DND-41 (cell line): ENCODE data around the gene SNRNP40.

Experiments used
- EZH2 ChIP-seq: IDR thresholded peaks from 3 replicates; pipeline ENCODE4 v1.6.1; 2012; ENCODE audit warnings: borderline replicate concordance, low read depth, mild to moderate bottlenecking, moderate library complexity, low read length, inconsistent platforms; ENCODE audit not compliant: severe bottlenecking
- TF ChIP-seq, protein P1 (sequence below): IDR thresholded peaks from 2 replicates; pipeline ENCODE4 v1.5.1; 2012; ENCODE audit warnings: borderline replicate concordance, low read length, moderate library complexity, mild to moderate bottlenecking; ENCODE audit not compliant: poor library complexity, severe bottlenecking; ENCODE audit errors: extremely low read depth

DNA sequence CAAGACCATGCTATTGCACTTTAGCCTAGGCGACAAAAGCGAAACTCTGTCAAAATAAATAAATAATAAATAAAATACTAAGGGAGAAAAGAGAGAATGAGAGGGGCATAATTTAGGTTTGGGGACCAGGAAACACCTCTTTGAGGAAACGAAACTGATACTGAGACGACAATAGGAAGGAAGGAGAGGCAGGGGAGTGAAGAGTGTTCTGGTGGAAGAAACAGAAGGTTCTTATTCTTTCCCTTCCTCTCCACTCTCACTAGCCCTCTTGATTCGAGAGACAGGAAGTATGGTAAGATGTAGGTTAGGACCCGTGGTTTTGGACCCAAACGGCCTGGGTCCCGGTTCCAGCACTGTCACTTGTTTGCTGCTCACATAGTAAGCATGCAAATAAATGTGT, 55.3 kb downstream of the SNRNP40 start:
- TF ChIP-seq, protein P1, sequence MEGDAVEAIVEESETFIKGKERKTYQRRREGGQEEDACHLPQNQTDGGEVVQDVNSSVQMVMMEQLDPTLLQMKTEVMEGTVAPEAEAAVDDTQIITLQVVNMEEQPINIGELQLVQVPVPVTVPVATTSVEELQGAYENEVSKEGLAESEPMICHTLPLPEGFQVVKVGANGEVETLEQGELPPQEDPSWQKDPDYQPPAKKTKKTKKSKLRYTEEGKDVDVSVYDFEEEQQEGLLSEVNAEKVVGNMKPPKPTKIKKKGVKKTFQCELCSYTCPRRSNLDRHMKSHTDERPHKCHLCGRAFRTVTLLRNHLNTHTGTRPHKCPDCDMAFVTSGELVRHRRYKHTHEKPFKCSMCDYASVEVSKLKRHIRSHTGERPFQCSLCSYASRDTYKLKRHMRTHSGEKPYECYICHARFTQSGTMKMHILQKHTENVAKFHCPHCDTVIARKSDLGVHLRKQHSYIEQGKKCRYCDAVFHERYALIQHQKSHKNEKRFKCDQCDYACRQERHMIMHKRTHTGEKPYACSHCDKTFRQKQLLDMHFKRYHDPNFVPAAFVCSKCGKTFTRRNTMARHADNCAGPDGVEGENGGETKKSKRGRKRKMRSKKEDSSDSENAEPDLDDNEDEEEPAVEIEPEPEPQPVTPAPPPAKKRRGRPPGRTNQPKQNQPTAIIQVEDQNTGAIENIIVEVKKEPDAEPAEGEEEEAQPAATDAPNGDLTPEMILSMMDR: no peak
- TF ChIP-seq EZH2: no peak
